Uterus (tissue), 4 donors: Measurements from ENCODE around the gene DNMT1. TPM values are rescaled to one million over a fixed set of nuclear protein-coding genes. Genes with fewer than 3 reads are reported as not detected.

Source experiments
- DNase-seq, 2 donors: peaks; one replicate each; pipeline ENCODE4 v3.0.0-alpha.2; 2019 to 2020
- H3K27ac ChIP-seq, 2 donors: fragments of 200-600 bp; sonication (generic); 1 replicate in 1 of 2; 2 replicates in 1 of 2; pipeline ENCODE4 v1.5.1; 2016 to 2018
- H3K27me3 ChIP-seq, 2 donors: fragments of 200-600 bp; sonication (generic); one replicate each; pipeline ENCODE4 v1.5.1; 2018 to 2019; ENCODE audit warnings: control low read depth in 1 of 2
- H3K36me3 ChIP-seq, 2 donors: fragments of 200-600 bp; sonication (generic); one replicate each; pipeline ENCODE4 v1.5.1; 2019; ENCODE audit warnings: control low read depth in 1 of 2
- H3K4me1 ChIP-seq, 2 donors: fragments of 200-600 bp; sonication (generic); one replicate each; pipeline ENCODE4 v1.5.1; 2018 to 2019; ENCODE audit warnings: control low read depth in 1 of 2
- H3K4me3 ChIP-seq, 2 donors: fragments of 200-600 bp; sonication (generic); 1 replicate in 1 of 2; 2 replicates in 1 of 2; pipeline ENCODE4 v1.5.1; 2018 to 2019; ENCODE audit warnings: mild to moderate bottlenecking in 1 of 2
- H3K9me3 ChIP-seq, 2 donors: fragments of 200-600 bp; sonication (generic); one replicate each; pipeline ENCODE4 v1.5.1; 2019; ENCODE audit warnings: control low read depth in 1 of 2
- CTCF ChIP-seq, 4 experiments: fragments of 200-600 bp in 2 of 4; fragments of 450-650 bp in 2 of 4; sonication (generic) in 2 of 4; IDR thresholded peaks; one replicate each; pipeline ENCODE4 v1.5.1; 2016 to 2019; ENCODE audit warnings: antibody characterized with exemption in 4 of 4, mild to moderate bottlenecking in 2 of 4, moderate library complexity in 1 of 4
- POLR2A ChIP-seq, 2 donors: fragments of 450-650 bp; IDR thresholded peaks; one replicate each; pipeline ENCODE4 v1.6.1; 2016; ENCODE audit warnings: antibody characterized with exemption in 2 of 2, mild to moderate bottlenecking in 1 of 2, moderate library complexity in 1 of 2
- intact Hi-C: fragments of 100-400 bp; cut with DNase I; formaldehyde crosslinking; loops from one replicate; pipeline ENCODE4 v1.15.1; 2023; ENCODE audit warnings: low total_unique reads
- total RNA-seq, 4 donors: library from RNA; depleted of rRNA in 3 of 4; stranded (reverse); fragments of >200 nt in 3 of 4; gene quantifications; one replicate each; pipeline versions ENCODE4 v1.1.0 to v1.2.4, GENCODE V29; 2014 to 2023
- donor health status: DM: yes; HTN: yes; CAD: no.

Gene DNMT1
- total RNA-seq, 4 donors from 2014 or later: 37.6 to 134 (median 67.9) TPM

- intact Hi-C loops: no loop called here
- H3K27me3 ChIP-seq: no peaks in the 10 kb centered on the region
- H3K4me3 ChIP-seq: no peak overlapping the region
- no peaks in the 10 kb centered on the region for H3K36me3 ChIP-seq
- H3K27ac ChIP-seq: no peak overlapping the region
- no peaks in the 10 kb centered on the region for H3K9me3 ChIP-seq
- H3K4me1 ChIP-seq: peaks cover 0 to 5% of the 10 kb centered on the region in 2 donors
- no peak for DNase-seq
- TF ChIP-seq CTCF (IDR thresholded peaks at IDR 0.05) (no peak), POLR2A (IDR thresholded peaks at IDR 0.05) (no peak)
Measured at GRCh38 chr19:10110972-10111317, 83.8 kb downstream of the DNMT1 start.

- no peak overlapping the region for H3K4me3 ChIP-seq
Measured at GRCh38 chr19:10110076-10110971, 84.4 kb downstream of the DNMT1 start.

GRCh38 chr19:10109528-10109927, 85.2 kb downstream of the DNMT1 start:
- intact Hi-C loops: no loop called here
- Histone ChIP-seq H3K4me3 (no peak overlapping the region), H3K27ac (no peak overlapping the region), H3K9me3 (no peaks in the 10 kb centered on the region), H3K36me3 (no peaks in the 10 kb centered on the region), H3K27me3 (no peaks in the 10 kb centered on the region), H3K4me1 (peaks cover 0 to 9% of the 10 kb centered on the region in 2 donors)
- DNase-seq: no peak
- TF ChIP-seq CTCF (IDR thresholded peaks at IDR 0.05): no peak
- TF ChIP-seq POLR2A (IDR thresholded peaks at IDR 0.05): no peak

More at GRCh38 chr19:10110076-10110971, 84.4 kb downstream of the DNMT1 start:
- H3K36me3 ChIP-seq: no peaks in the 10 kb centered on the region
- H3K27me3 ChIP-seq: no peaks in the 10 kb centered on the region
- H3K9me3 ChIP-seq: no peaks in the 10 kb centered on the region
- peaks cover 0 to 9% of the 10 kb centered on the region in 2 donors for H3K4me1 ChIP-seq
- H3K27ac ChIP-seq: no peak overlapping the region
- no peak for DNase-seq
- intact Hi-C loops: no loop called here
- TF ChIP-seq CTCF (IDR thresholded peaks at IDR 0.05) (no peak), POLR2A (IDR thresholded peaks at IDR 0.05) (no peak)

GRCh38 chr19:10107817-10108367, 86.9 kb downstream of the DNMT1 start:
- Histone ChIP-seq H3K4me3 (no peak overlapping the region), H3K9me3 (no peaks in the 10 kb centered on the region), H3K27me3 (no peaks in the 10 kb centered on the region), H3K27ac (no peak overlapping the region), H3K4me1 (peaks cover 0 to 9% of the 10 kb centered on the region in 2 donors), H3K36me3 (no peaks in the 10 kb centered on the region)
- intact Hi-C loops: no loop called here
- TF ChIP-seq CTCF (IDR thresholded peaks at IDR 0.05) (no peak), POLR2A (IDR thresholded peaks at IDR 0.05) (no peak)
- no peak for DNase-seq

GRCh38 chr19:10107254-10107653, 87.5 kb downstream of the DNMT1 start:
- no peak for TF ChIP-seq POLR2A (IDR thresholded peaks at IDR 0.05)
- TF ChIP-seq CTCF (IDR thresholded peaks at IDR 0.05): no peak
- intact Hi-C loops: no loop called here
- H3K4me3 ChIP-seq: peak overlapping the region in 1 of 2 donors; percentile 63
- H3K27me3 ChIP-seq: no peaks in the 10 kb centered on the region
- peaks cover 0 to 9% of the 10 kb centered on the region in 2 donors for H3K4me1 ChIP-seq
- H3K9me3 ChIP-seq: no peaks in the 10 kb centered on the region
- no peaks in the 10 kb centered on the region for H3K36me3 ChIP-seq
- no peak overlapping the region for H3K27ac ChIP-seq
- DNase-seq: no peak
